VCaP (cell line): ENCODE data around the gene KRT4.

Source experiments
- H3K27ac ChIP-seq: fragments of 450-650 bp; 2 replicates; pipeline ENCODE4 v1.5.1; 2017
- CTCF ChIP-seq: fragments of 450-650 bp; conservative IDR thresholded peaks from 2 replicates; pipeline ENCODE4 v1.5.1; 2017; ENCODE audit warnings: mild to moderate bottlenecking, moderate library complexity

Gene KRT4

GRCh38 chr12:52769946-52770345 lies 44.0 kb downstream of the KRT4 start:
- H3K27ac ChIP-seq, result no peak overlapping the region
- no peak for TF ChIP-seq CTCF

- H3K27ac ChIP-seq, result no peak overlapping the region
- no peak for TF ChIP-seq CTCF
These were observed 44.6 kb downstream of the KRT4 start for GRCh38 chr12:52769354-52769753.

GRCh38 chr12:52768479-52769200 lies 45.3 kb downstream of the KRT4 start:
- no peak overlapping the region for H3K27ac ChIP-seq
- TF ChIP-seq CTCF, result no peak

- no peak overlapping the region for H3K27ac ChIP-seq
- no peak for TF ChIP-seq CTCF
These were observed 46.5 kb downstream of the KRT4 start for GRCh38 chr12:52767427-52767826.

- TF ChIP-seq CTCF, result no peak
- H3K27ac ChIP-seq, result no peak overlapping the region
These were observed 46.9 kb downstream of the KRT4 start for GRCh38 chr12:52767020-52767379.

- H3K27ac ChIP-seq, result no peak overlapping the region
- TF ChIP-seq CTCF, result no peak
These were observed 47.4 kb downstream of the KRT4 start for GRCh38 chr12:52766351-52767019.

- TF ChIP-seq CTCF, result no peak
- no peak overlapping the region for H3K27ac ChIP-seq
These were observed 48.2 kb downstream of the KRT4 start for GRCh38 chr12:52765702-52766101.
